ENCODE data around the gene NOSIP.

NOSIP gene

DNA sequence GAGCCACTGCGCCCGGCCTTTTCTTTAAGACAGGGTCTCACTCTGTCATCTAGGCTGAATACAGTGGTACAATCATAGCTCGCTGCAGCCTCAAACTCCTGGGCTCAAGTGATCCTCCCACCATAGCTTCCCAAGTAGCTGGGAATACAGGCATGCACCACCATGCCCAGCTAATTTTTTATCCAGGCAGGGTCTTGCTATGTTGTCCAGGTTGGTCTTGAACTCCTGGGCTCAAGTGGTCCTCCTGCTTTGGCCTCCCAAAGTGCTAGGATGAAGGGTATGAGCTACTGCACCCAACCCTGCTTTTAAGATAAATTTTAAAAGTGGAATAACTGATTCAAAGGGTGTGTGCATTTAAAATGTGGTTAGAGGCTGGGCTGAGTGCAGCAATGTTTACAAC, 14.1 kb downstream of the NOSIP start:
- DNase-seq (ENCODE audit: low spot score) (no peak), ATAC-seq (ENCODE audit: low read depth) (no peak)
- H3K9me3 ChIP-seq (ENCODE audit: severe bottlenecking) = no peaks in the 10 kb centered on the region
- peaks cover 3% of the 10 kb centered on the region for H3K4me1 ChIP-seq (ENCODE audit: insufficient read depth, poor library complexity, severe bottlenecking)
- no peak overlapping the region for H3K27ac ChIP-seq (ENCODE audit: poor library complexity, severe bottlenecking)
- no peaks in the 10 kb centered on the region for H3K27me3 ChIP-seq (ENCODE audit: insufficient read depth, poor library complexity, severe bottlenecking)
- TF ChIP-seq, protein P1, sequence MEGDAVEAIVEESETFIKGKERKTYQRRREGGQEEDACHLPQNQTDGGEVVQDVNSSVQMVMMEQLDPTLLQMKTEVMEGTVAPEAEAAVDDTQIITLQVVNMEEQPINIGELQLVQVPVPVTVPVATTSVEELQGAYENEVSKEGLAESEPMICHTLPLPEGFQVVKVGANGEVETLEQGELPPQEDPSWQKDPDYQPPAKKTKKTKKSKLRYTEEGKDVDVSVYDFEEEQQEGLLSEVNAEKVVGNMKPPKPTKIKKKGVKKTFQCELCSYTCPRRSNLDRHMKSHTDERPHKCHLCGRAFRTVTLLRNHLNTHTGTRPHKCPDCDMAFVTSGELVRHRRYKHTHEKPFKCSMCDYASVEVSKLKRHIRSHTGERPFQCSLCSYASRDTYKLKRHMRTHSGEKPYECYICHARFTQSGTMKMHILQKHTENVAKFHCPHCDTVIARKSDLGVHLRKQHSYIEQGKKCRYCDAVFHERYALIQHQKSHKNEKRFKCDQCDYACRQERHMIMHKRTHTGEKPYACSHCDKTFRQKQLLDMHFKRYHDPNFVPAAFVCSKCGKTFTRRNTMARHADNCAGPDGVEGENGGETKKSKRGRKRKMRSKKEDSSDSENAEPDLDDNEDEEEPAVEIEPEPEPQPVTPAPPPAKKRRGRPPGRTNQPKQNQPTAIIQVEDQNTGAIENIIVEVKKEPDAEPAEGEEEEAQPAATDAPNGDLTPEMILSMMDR (IDR thresholded peaks at IDR 0.05; ENCODE audit: poor library complexity, severe bottlenecking) = no peak
- no peak overlapping the region for H3K4me3 ChIP-seq (ENCODE audit: severe bottlenecking)
- H3K36me3 ChIP-seq (ENCODE audit: low read depth) = peaks cover 4% of the 10 kb centered on the region; the same call in 1 of the 2 replicates

DNA sequence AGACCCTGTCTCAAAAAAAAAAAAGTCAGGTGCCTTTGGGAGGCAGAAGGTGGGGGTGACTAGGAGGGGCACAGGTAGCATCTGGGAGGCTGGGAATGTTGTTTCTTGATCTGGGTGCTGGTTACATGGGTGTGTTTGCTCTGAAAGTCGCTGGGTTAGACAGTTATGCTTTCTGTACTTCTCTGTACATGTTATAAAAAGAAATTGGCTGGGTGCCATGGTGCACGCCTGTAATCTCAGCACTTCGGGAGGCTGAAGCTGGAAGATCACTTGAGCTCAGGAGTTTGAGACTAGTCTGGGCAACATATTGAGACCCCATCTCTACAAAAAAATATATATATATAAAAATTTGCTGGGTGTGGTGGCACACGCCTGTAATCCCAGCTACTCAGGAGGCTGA, 15.1 kb downstream of the NOSIP start:
- no peak overlapping the region for H3K4me3 ChIP-seq (ENCODE audit: severe bottlenecking)
- peaks cover 3% of the 10 kb centered on the region for H3K4me1 ChIP-seq (ENCODE audit: insufficient read depth, poor library complexity, severe bottlenecking)
- no peaks in the 10 kb centered on the region for H3K9me3 ChIP-seq (ENCODE audit: severe bottlenecking)
- H3K36me3 ChIP-seq (ENCODE audit: low read depth) = peaks cover 4% of the 10 kb centered on the region; the same call in 1 of the 2 replicates
- DNase-seq (ENCODE audit: low spot score) (no peak), ATAC-seq (ENCODE audit: low read depth) (no peak)
- no peak overlapping the region for H3K27ac ChIP-seq (ENCODE audit: poor library complexity, severe bottlenecking)
- TF ChIP-seq, protein P1 (IDR thresholded peaks at IDR 0.05; ENCODE audit: poor library complexity, severe bottlenecking) = no peak
- no peaks in the 10 kb centered on the region for H3K27me3 ChIP-seq (ENCODE audit: insufficient read depth, poor library complexity, severe bottlenecking)

DNA sequence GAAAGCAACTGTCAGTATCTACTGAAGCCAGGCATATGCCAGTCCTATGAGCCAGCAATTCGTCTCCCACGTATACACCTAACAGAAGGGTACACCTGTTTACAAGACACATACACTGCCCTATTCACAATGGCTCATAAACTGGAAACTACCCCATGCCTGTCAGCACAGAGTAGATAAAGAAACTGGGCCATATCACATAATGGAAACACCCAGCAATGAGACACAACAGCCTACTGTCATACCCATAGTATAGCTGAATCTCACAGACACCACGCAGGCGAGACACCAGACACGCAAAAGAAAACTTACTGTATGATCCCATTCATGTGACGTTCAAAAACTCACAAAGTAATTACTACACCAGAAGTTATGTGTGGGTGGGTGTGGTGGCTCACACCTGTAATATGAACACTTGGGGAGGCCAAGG, 15.7 kb downstream of the NOSIP start:
- no peak for ATAC-seq (ENCODE audit: low read depth)
- Histone ChIP-seq H3K27ac (ENCODE audit: poor library complexity, severe bottlenecking) (no peak overlapping the region), H3K4me3 (ENCODE audit: severe bottlenecking) (no peak overlapping the region), H3K36me3 (ENCODE audit: low read depth) (peaks cover 4% of the 10 kb centered on the region; the same call in 1 of the 2 replicates), H3K4me1 (ENCODE audit: insufficient read depth, poor library complexity, severe bottlenecking) (peaks cover 3% of the 10 kb centered on the region), H3K9me3 (ENCODE audit: severe bottlenecking) (no peaks in the 10 kb centered on the region), H3K27me3 (ENCODE audit: insufficient read depth, poor library complexity, severe bottlenecking) (no peaks in the 10 kb centered on the region)
- TF ChIP-seq, protein P1 (IDR thresholded peaks at IDR 0.05; ENCODE audit: poor library complexity, severe bottlenecking) = no peak
- no peak for DNase-seq (ENCODE audit: low spot score)

DNA sequence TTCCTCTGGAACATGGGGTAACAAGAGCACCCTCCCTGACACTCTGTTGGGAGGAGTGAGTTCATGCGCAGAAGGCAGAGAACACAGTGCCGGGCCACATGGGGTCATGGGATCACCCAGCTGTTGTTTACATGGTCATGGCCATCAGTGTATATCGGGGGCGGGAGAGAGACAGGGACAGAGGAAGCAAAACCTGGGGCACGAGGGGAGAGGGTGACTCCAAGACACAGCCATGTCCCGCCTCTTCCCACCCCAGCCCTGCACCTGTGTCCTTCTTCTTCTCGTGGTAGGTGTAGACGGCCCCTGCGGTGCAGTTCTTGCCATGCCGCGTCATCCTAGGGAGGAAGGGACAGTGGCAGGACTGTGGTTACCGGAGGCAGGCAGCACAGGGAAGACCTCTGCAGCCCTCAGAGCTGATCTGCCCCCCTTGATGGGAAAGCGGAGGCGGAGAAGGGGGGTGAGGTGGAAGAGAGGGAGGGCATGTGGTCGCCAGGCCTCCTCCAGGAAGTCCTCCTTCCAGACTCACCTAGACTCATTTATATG, 19.9 kb downstream of the NOSIP start:
- ATAC-seq (ENCODE audit: low read depth) (no peak), DNase-seq (ENCODE audit: low spot score) (no peak)
- no peak overlapping the region for H3K4me3 ChIP-seq (ENCODE audit: severe bottlenecking)
- H3K4me1 ChIP-seq (ENCODE audit: insufficient read depth, poor library complexity, severe bottlenecking) = no peaks in the 10 kb centered on the region
- H3K27me3 ChIP-seq (ENCODE audit: insufficient read depth, poor library complexity, severe bottlenecking) = no peaks in the 10 kb centered on the region
- peaks cover 31% of the 10 kb centered on the region for H3K36me3 ChIP-seq (ENCODE audit: low read depth)
- H3K27ac ChIP-seq (ENCODE audit: poor library complexity, severe bottlenecking) = no peak overlapping the region
- TF ChIP-seq, protein P1 (IDR thresholded peaks at IDR 0.05; ENCODE audit: poor library complexity, severe bottlenecking) = no peak
- H3K9me3 ChIP-seq (ENCODE audit: severe bottlenecking) = no peaks in the 10 kb centered on the region

DNA sequence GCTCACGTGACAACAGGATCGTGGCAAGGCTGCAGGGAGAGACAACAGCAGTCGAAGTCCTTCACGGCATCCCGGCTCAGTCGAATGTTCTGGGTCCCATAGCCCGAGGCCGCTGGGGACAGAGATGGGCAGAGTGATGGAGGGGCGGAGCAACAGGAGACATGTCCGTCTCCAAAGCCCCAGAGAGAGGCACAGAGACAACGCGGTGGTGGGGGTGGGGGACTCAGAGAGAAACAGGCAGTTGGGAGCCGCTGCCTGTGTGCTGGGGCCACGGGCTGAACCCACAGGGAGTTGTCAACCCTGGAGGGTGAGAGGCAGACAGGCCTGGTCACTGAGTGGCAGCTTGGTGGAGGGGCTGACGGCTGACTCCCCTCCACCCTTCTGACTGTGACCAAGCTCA, 20.4 kb downstream of the NOSIP start:
- ATAC-seq (ENCODE audit: low read depth) = no peak
- Histone ChIP-seq H3K9me3 (ENCODE audit: severe bottlenecking) (no peaks in the 10 kb centered on the region), H3K36me3 (ENCODE audit: low read depth) (peaks cover 36% of the 10 kb centered on the region)

More for the DNA sequence above, 20.4 kb downstream of the NOSIP start:
- H3K4me1 ChIP-seq (ENCODE audit: insufficient read depth, poor library complexity, severe bottlenecking) = peaks cover under 1% of the 10 kb centered on the region
- no peak for DNase-seq (ENCODE audit: low spot score)
- H3K27ac ChIP-seq (ENCODE audit: poor library complexity, severe bottlenecking) = no peak overlapping the region
- TF ChIP-seq, protein P1 (IDR thresholded peaks at IDR 0.05; ENCODE audit: poor library complexity, severe bottlenecking) = no peak
- no peak overlapping the region for H3K4me3 ChIP-seq (ENCODE audit: severe bottlenecking)
- H3K27me3 ChIP-seq (ENCODE audit: insufficient read depth, poor library complexity, severe bottlenecking) = no peaks in the 10 kb centered on the region
